Activated T-cell treated with anti-CD3 and anti-CD28 coated beads, Interleukin-2, amount 50 U/mL, for 72 hours (primary cell): Measurements from ENCODE around the gene MGAT5. TPM values are rescaled to one million over a fixed set of nuclear protein-coding genes. Genes with fewer than 3 reads are reported as not detected.

Experiments
- ATAC-seq, 2 donors: fragments of 150-1000 bp; cut with Tn5 transposase; replicated peaks in 1 of 2; 2 replicates each; pipeline ENCODE4 v1.10.0; 2021; ENCODE audit warnings: moderate library complexity in 2 of 2, mild to moderate bottlenecking in 1 of 2
- DNase-seq, 2 donors: peaks; one replicate each; pipeline ENCODE4 v3.0.0; 2021 to 2022; ENCODE audit warnings: mixed read lengths in 1 of 2
- H3K27ac Mint-ChIP-seq: one replicate; pipeline ENCODE4 v1.8.0; 2022; ENCODE audit warnings: mild to moderate bottlenecking, moderate library complexity, mixed read lengths
- H3K27me3 Mint-ChIP-seq: one replicate; pipeline ENCODE4 v1.8.0; 2022; ENCODE audit warnings: low read depth, mixed read lengths
- H3K36me3 Mint-ChIP-seq, 2 donors: one replicate each; pipeline ENCODE4 v1.8.0; 2022; ENCODE audit warnings: mixed read lengths in 2 of 2, mild to moderate bottlenecking in 1 of 2; ENCODE audit not compliant: insufficient read depth in 2 of 2
- H3K4me1 Mint-ChIP-seq: one replicate; pipeline ENCODE4 v1.8.0; 2022; ENCODE audit warnings: low read depth, mixed read lengths
- H3K4me3 Mint-ChIP-seq, 2 donors: one replicate each; pipeline ENCODE4 v1.8.0; 2022; ENCODE audit warnings: mild to moderate bottlenecking in 2 of 2, mixed read lengths in 2 of 2, moderate library complexity in 2 of 2
- H3K9me3 Mint-ChIP-seq, 2 donors: one replicate each; pipeline ENCODE4 v1.8.0; 2022; ENCODE audit warnings: mixed read lengths in 2 of 2
- total RNA-seq, 2 donors: library from RNA; stranded (reverse); gene quantifications; one replicate each; pipeline ENCODE4 v1.2.3, GENCODE V29; 2022

MGAT5 gene
- total RNA-seq, 2 donors from 2014 or later = 10.9 to 16.2 TPM

- no peak overlapping the region for H3K27ac Mint-ChIP-seq
- peaks cover 66% of the 10 kb centered on the region for H3K4me1 Mint-ChIP-seq
- no peak for DNase-seq
- no peak overlapping the region for H3K4me3 Mint-ChIP-seq
- H3K27me3 Mint-ChIP-seq = no peaks in the 10 kb centered on the region
- H3K36me3 Mint-ChIP-seq = no peaks in the 10 kb centered on the region
- no peaks in the 10 kb centered on the region for H3K9me3 Mint-ChIP-seq
- no peak for ATAC-seq
These were observed 33.4 kb upstream of the MGAT5 start for GRCh38 chr2:134220344-134220974.

DNA sequence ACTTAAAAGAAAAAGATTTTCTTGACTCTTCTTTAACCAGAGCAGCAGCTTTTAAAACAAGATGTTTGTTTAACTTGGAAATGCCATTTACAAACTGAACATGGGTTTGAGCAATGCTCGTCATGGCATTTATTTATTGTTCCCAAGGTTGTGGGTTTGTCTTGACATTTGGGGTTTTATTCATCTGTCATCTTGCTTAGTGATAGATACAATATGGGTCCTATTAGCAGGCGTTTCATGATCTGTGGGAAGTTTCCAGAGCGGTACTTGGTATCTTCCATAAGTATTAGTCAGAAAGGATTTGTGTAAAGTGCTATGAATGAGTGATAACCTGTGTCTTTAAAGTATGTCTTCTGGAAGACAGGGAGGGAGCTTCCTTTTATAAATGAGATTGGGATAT, 29.9 kb upstream of the MGAT5 start:
- no peak for ATAC-seq
- peak overlapping the region in 1 of 2 donors; percentile 17 for H3K4me3 Mint-ChIP-seq
- peaks cover 0 to 10% of the 10 kb centered on the region in 2 donors for H3K9me3 Mint-ChIP-seq
- H3K27me3 Mint-ChIP-seq = no peaks in the 10 kb centered on the region
- H3K27ac Mint-ChIP-seq = no peak overlapping the region
- peaks cover 44% of the 10 kb centered on the region for H3K4me1 Mint-ChIP-seq
- no peak for DNase-seq
- H3K36me3 Mint-ChIP-seq = peaks cover 8 to 12% of the 10 kb centered on the region in 2 donors

DNA sequence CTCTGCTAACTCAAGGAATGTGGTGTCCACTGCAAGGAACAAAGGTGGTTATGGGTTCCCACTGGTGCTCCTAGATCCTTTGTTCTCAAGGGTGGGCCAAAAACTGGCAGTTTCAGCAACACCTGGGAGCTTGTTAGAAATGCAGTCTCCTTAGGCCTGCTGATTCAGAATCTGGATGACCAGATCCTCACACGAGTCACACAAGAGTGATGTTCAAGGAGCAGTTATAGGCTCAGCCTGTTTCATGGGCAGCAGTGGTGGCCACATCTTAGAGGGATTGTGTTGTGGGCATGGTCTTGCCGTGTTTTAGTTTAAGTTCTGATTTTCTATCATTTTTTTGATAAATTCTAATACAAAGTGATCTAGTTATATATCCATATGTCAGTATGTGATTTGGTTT, 28.7 kb upstream of the MGAT5 start:
- peaks cover 4 to 13% of the 10 kb centered on the region in 2 donors for H3K9me3 Mint-ChIP-seq
- H3K4me1 Mint-ChIP-seq = peaks cover 37% of the 10 kb centered on the region
- no peak overlapping the region for H3K4me3 Mint-ChIP-seq
- H3K36me3 Mint-ChIP-seq = peaks cover 11 to 19% of the 10 kb centered on the region in 2 donors
- H3K27ac Mint-ChIP-seq = no peak overlapping the region
- DNase-seq = no peak
- H3K27me3 Mint-ChIP-seq = no peaks in the 10 kb centered on the region
- peak in 1 of 2 donors; percentile 47 for ATAC-seq

- Mint-ChIP-seq H3K4me3 (no peak overlapping the region), H3K27me3 (no peaks in the 10 kb centered on the region), H3K4me1 (peaks cover 32% of the 10 kb centered on the region), H3K36me3 (peaks cover 11 to 19% of the 10 kb centered on the region in 2 donors), H3K27ac (no peak overlapping the region), H3K9me3 (peaks cover 4 to 13% of the 10 kb centered on the region in 2 donors)
- no peak for DNase-seq
- no peak for ATAC-seq
These were observed 28.0 kb upstream of the MGAT5 start for GRCh38 chr2:134225841-134226240.

- H3K4me3 Mint-ChIP-seq = no peak overlapping the region
- peak overlapping the region; percentile 26 for H3K27ac Mint-ChIP-seq
- H3K4me1 Mint-ChIP-seq = peaks cover 34% of the 10 kb centered on the region
- peaks cover 11 to 19% of the 10 kb centered on the region in 2 donors for H3K36me3 Mint-ChIP-seq
- no peak for ATAC-seq
- no peak for DNase-seq
- peaks cover 4 to 13% of the 10 kb centered on the region in 2 donors for H3K9me3 Mint-ChIP-seq
- no peaks in the 10 kb centered on the region for H3K27me3 Mint-ChIP-seq
These were observed 27.3 kb upstream of the MGAT5 start for GRCh38 chr2:134226601-134227000.

DNA sequence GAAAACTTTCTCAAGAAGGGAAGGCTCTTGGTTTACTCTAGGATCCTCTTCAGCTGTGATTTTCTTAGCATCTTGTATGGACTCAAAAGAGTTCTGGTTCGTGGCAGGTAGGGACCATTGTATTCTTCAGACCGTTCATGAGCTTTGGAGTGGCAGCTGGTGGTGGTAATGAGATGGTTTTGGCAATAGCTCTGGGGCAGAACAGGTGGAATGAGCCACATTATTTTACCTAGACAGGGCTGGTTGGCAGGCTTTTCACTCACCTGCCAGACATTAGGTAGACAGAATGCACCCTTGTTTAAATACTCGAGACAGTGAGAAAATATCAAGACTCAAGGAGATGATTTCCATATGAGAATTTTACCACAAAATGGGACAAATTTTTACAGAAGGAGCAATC, 26.2 kb upstream of the MGAT5 start:
- Mint-ChIP-seq H3K9me3 (peaks cover 7 to 13% of the 10 kb centered on the region in 2 donors), H3K27ac (no peak overlapping the region), H3K27me3 (no peaks in the 10 kb centered on the region), H3K4me1 (peaks cover 45% of the 10 kb centered on the region), H3K4me3 (no peak overlapping the region), H3K36me3 (peaks cover 11 to 19% of the 10 kb centered on the region in 2 donors)
- DNase-seq (no peak), ATAC-seq (no peak)

DNA sequence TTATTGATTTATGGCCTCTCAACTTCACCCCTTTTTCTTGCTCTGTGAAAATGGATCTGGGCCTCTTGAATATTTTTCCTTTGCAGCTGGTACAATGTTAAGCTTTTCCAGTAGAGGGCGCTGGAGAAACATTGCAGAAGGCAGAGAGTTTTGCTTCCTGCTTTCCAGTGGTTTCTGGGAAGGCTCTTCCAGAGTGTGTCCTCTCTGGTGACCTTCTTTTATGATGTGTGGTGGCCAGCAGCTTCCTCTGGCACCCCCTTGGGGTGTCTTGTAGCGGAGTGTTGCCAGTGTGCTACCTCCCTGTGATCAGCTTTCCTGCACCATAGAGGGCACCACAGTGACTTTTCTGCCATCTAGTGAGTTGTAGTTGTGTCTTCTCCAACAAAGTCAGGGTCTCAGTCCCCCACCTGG, 25.4 kb upstream of the MGAT5 start:
- Mint-ChIP-seq H3K9me3 (peaks cover 7 to 13% of the 10 kb centered on the region in 2 donors), H3K4me3 (no peak overlapping the region), H3K27me3 (no peaks in the 10 kb centered on the region), H3K4me1 (peaks cover 53% of the 10 kb centered on the region), H3K36me3 (peaks cover 11 to 19% of the 10 kb centered on the region in 2 donors), H3K27ac (no peak overlapping the region)
- no peak for DNase-seq
- no peak for ATAC-seq

DNA sequence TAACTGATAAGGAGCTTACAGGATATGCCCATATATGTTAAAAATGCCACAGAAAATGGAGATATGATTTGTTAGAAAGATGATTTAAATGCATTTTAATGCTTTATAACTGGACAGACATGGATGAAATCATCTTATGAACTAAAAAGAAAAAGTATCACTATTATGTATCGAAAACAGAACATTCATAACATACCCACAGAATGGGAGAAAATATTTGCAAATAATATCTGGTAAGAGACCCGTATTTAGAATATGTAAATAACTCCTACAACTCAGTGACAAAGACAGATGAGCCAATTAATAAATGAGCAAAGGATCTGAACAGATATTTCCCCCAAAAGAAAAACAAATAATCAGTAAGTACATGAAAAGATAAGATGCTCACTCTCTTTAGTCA, 24.3 kb upstream of the MGAT5 start:
- H3K4me1 Mint-ChIP-seq = peaks cover 54% of the 10 kb centered on the region
- peaks cover 11 to 19% of the 10 kb centered on the region in 2 donors for H3K36me3 Mint-ChIP-seq
- H3K9me3 Mint-ChIP-seq = peaks cover 7 to 13% of the 10 kb centered on the region in 2 donors
- no peaks in the 10 kb centered on the region for H3K27me3 Mint-ChIP-seq
- DNase-seq (no peak), ATAC-seq (no peak)
- H3K27ac Mint-ChIP-seq = no peak overlapping the region
- no peak overlapping the region for H3K4me3 Mint-ChIP-seq

DNA sequence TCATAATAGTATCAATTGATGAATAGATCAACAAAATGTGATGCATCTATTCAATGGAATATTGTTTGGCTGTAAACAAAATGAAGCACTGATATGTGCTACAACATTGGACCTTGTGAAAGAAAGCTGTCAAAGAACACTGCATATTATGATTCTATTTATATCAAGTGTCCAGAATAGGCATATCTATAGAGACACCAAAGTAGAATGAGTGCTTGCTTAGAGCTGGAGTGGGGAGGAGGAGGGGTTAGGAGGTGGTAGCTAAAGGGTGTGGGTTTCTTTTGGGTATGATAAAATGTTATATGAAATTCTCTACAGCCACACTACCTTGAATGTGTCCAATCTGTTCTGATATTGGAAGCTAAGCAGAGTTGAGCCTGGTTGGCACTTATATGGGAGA, 23.0 kb upstream of the MGAT5 start:
- peaks cover 58% of the 10 kb centered on the region for H3K4me1 Mint-ChIP-seq
- ATAC-seq (no peak), DNase-seq (no peak)
- H3K27ac Mint-ChIP-seq = no peak overlapping the region
- no peaks in the 10 kb centered on the region for H3K27me3 Mint-ChIP-seq
- H3K4me3 Mint-ChIP-seq = no peak overlapping the region
- peaks cover 7 to 13% of the 10 kb centered on the region in 2 donors for H3K9me3 Mint-ChIP-seq
- H3K36me3 Mint-ChIP-seq = peaks cover 11 to 19% of the 10 kb centered on the region in 2 donors

- Mint-ChIP-seq H3K4me3 (peak overlapping the region in 1 of 2 donors; percentile 65), H3K27ac (peak overlapping the region; percentile 76), H3K27me3 (no peaks in the 10 kb centered on the region), H3K36me3 (peaks cover 11 to 19% of the 10 kb centered on the region in 2 donors), H3K4me1 (peaks cover 58% of the 10 kb centered on the region), H3K9me3 (peaks cover 7 to 13% of the 10 kb centered on the region in 2 donors)
- DNase-seq (no peak), ATAC-seq (no peak)
These were observed 22.4 kb upstream of the MGAT5 start for GRCh38 chr2:134231301-134231964.

DNA sequence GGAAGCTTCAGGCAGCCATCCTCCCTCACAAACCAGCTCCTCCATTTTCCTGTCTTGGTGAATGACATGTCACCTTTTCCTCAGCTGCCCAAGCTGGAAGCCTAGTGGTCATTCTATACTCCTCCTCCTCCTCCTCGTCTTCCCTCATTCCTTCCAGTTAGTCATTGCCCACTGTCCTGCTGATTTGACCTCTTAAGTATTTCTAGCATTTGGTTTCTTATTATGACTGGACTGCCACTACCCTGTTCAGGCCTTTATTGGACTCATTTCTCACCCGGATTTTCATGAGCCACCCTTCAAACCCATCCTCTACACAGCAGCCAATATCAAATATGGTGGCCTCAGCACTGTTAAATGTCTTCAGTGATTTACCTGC, 21.9 kb upstream of the MGAT5 start:
- Mint-ChIP-seq H3K4me3 (peak overlapping the region in 1 of 2 donors; percentile 65), H3K27me3 (no peaks in the 10 kb centered on the region), H3K9me3 (peaks cover 7 to 13% of the 10 kb centered on the region in 2 donors), H3K27ac (peak overlapping the region; percentile 76), H3K4me1 (peaks cover 62% of the 10 kb centered on the region), H3K36me3 (peaks cover 11 to 19% of the 10 kb centered on the region in 2 donors)
- no peak for DNase-seq
- ATAC-seq = peak in 1 of 2 donors; percentile 6

- DNase-seq (no peak), ATAC-seq (peak; percentile 6)
- peaks cover 11 to 16% of the 10 kb centered on the region in 2 donors for H3K36me3 Mint-ChIP-seq
- H3K27ac Mint-ChIP-seq = peak overlapping the region; percentile 76
- H3K9me3 Mint-ChIP-seq = peaks cover 7 to 13% of the 10 kb centered on the region in 2 donors
- H3K27me3 Mint-ChIP-seq = no peaks in the 10 kb centered on the region
- peak overlapping the region; percentile 45 to 65 for H3K4me3 Mint-ChIP-seq
- peaks cover 65% of the 10 kb centered on the region for H3K4me1 Mint-ChIP-seq
These were observed 21.4 kb upstream of the MGAT5 start for GRCh38 chr2:134232461-134232860.

DNA sequence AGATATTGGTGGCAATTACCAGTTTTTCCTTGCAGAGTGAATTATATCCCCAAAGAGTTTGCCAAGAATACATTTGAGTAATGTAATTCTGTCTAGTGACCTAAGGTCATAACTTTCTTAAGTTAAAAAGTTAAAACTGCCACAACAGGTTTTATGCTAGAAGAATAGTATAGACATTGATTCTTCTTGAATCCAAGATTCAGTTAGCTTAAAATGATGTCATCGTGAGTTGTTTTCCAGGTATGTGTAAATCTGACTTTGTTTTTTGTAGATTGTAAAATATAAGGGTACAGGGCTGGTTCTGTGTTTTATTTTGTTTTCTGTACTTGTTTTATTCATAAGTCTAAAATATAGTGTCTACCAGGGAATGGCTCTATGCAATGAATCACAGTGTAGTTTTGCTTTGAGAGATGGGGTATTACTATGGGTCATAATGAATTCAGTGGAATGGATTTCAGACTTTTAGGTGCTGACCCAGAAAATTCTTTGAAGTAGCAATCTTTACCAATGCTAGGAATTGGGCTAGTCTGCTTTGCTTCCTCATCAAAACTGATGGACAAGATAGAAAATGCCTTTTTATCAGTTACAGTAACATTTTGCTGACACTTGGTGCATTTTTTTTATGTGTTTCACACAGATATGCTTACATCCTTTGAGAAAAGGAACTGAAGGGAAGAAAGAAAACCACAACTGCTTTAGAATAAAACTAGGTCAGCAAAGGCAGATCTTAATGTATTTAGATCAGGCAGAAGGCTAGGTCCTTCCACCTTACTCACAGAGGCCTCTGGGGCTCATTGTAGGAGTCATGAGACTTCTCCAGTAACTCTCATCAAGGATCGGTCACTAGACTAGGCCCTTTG, 20.8 kb upstream of the MGAT5 start:
- Mint-ChIP-seq H3K27me3 (no peaks in the 10 kb centered on the region), H3K27ac (peak overlapping the region; percentile 76), H3K9me3 (peaks cover 7% of the 10 kb centered on the region in 2 donors), H3K4me1 (peaks cover 65% of the 10 kb centered on the region), H3K36me3 (peaks cover 7 to 10% of the 10 kb centered on the region in 2 donors), H3K4me3 (peak overlapping the region; percentile 45 to 65)
- peak in 1 of 2 donors; percentile 31 for DNase-seq
- peak; percentile 82 to 83 for ATAC-seq
